Measurements from ENCODE around the gene FAM20C. TPM values are rescaled to one million over a fixed set of nuclear protein-coding genes. Genes with fewer than 3 reads are reported as not detected.

Gene FAM20C
- total RNA-seq, 4 donors from 2014 or later, result 41.9 to 87.5 (median 73.6) TPM

DNA sequence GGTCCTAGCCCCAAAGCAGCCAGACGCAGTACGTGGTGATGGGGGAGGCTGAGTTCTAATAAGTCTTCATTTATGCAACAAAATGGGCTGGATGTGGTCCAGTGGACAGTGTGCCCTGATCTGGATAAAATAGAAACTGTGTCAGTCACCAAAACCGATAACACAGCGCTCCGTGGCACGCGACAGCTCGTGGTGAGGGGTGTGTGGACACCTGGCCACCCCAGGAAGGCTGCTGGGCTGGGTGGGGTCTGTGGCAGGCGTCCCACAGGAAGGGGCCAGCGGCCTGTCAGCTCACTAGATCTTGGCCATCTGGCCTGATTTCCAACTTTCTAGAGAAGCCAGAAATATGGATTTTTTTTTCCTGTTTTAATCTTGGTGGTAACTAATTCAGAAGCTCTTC, 17.0 kb downstream of the FAM20C start:
- no peaks in the 10 kb centered on the region for H3K27me3 ChIP-seq
- H3K27ac ChIP-seq, result no peak overlapping the region
- H3K4me3 ChIP-seq, result no peak overlapping the region
- ATAC-seq, result no peak
- 59 to 82% methylated on average over 2 to 8 of the region's 10 CpGs for WGBS, 2 donors (ENCODE audit: low coverage in 1 of 2)
- TF ChIP-seq EP300 (IDR thresholded peaks at IDR 0.05) (no peak), POLR2A (IDR thresholded peaks at IDR 0.05) (no peak), POLR2AphosphoS5 (IDR thresholded peaks at IDR 0.05) (no peak)
- TF ChIP-seq, protein P1, sequence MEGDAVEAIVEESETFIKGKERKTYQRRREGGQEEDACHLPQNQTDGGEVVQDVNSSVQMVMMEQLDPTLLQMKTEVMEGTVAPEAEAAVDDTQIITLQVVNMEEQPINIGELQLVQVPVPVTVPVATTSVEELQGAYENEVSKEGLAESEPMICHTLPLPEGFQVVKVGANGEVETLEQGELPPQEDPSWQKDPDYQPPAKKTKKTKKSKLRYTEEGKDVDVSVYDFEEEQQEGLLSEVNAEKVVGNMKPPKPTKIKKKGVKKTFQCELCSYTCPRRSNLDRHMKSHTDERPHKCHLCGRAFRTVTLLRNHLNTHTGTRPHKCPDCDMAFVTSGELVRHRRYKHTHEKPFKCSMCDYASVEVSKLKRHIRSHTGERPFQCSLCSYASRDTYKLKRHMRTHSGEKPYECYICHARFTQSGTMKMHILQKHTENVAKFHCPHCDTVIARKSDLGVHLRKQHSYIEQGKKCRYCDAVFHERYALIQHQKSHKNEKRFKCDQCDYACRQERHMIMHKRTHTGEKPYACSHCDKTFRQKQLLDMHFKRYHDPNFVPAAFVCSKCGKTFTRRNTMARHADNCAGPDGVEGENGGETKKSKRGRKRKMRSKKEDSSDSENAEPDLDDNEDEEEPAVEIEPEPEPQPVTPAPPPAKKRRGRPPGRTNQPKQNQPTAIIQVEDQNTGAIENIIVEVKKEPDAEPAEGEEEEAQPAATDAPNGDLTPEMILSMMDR (IDR thresholded peaks at IDR 0.05), result no peak
- H3K9me3 ChIP-seq, result no peaks in the 10 kb centered on the region
- H3K4me1 ChIP-seq, result peaks cover 0 to 52% (median 2%) of the 10 kb centered on the region in 3 donors
- H3K36me3 ChIP-seq, result peaks cover 0 to 86% of the 10 kb centered on the region in 2 donors

DNA sequence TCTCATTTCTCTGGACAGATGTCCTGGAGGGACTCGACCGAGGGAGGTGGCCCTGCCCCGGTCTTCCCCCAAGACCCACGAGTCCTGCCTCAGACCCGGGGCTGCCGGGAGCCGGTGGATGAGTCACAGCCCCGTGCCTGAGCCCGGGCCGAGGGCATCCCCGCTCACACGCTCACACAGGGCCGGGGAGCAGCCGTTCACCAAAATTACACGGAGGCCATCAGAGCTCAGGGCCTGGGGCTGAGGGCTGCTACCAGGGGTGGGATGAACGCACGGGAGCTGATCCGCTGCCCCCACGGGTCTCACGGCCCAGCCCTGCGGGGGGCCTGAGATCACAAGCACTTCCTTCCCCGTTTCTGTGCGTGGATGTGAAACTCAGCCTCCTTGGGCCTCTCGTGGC, 17.5 kb downstream of the FAM20C start:
- Histone ChIP-seq H3K27ac (peak overlapping the region in 1 of 4 donors; percentile 15), H3K4me1 (peaks cover 0 to 57% (median 7%) of the 10 kb centered on the region in 3 donors), H3K4me3 (no peak overlapping the region), H3K9me3 (no peaks in the 10 kb centered on the region), H3K27me3 (no peaks in the 10 kb centered on the region), H3K36me3 (peaks cover 0 to 81% of the 10 kb centered on the region in 2 donors)
- ATAC-seq, result no peak
- TF ChIP-seq, protein P1 (IDR thresholded peaks at IDR 0.05), result no peak
- TF ChIP-seq POLR2AphosphoS5 (IDR thresholded peaks at IDR 0.05) (no peak), POLR2A (IDR thresholded peaks at IDR 0.05) (no peak), EP300 (IDR thresholded peaks at IDR 0.05) (no peak)
- WGBS, 2 donors (ENCODE audit: low coverage in 1 of 2), result no CpG with 5 or more reads among the region's 24 CpGs

DNA sequence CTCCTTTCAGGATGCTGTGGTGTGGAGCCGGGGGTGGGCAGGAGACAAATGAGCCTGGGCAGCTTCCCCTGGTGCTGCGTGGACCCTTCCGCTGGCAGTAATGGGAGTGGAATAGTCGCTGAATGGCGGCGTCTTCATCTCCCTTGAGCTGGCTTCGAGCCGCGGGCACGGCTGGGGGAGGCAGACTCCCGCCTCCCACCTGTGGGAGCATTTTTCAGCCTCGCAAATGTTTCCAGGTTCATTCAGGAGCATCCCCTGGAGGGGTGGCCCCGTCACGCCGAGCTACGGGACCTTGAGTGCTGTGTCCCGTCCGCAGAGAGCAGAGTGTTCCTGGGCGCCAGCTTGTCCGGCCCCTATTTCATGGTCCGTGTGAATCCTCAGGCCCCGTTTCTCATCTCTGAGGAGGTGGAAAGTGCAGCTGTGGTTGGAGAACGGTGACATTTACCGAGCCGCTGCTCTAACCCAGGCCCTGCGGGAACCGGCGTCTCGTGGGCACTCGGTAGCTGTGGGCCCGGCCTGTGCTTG, 18.1 kb downstream of the FAM20C start:
- Histone ChIP-seq H3K4me1 (peaks cover 0 to 61% (median 8%) of the 10 kb centered on the region in 3 donors), H3K27ac (peak overlapping the region in 1 of 4 donors; percentile 15), H3K36me3 (peaks cover 0 to 76% of the 10 kb centered on the region in 2 donors), H3K4me3 (no peak overlapping the region), H3K27me3 (no peaks in the 10 kb centered on the region), H3K9me3 (no peaks in the 10 kb centered on the region)
- TF ChIP-seq, protein P1 (IDR thresholded peaks at IDR 0.05), result no peak
- TF ChIP-seq POLR2AphosphoS5 (IDR thresholded peaks at IDR 0.05) (no peak), EP300 (IDR thresholded peaks at IDR 0.05) (no peak), POLR2A (IDR thresholded peaks at IDR 0.05) (no peak)
- WGBS, 2 donors (ENCODE audit: low coverage in 1 of 2), result 80% methylated on average over 11 of the region's 31 CpGs; no CpG with 5 or more reads in 1 of the 2 donors
- ATAC-seq, result no peak

DNA sequence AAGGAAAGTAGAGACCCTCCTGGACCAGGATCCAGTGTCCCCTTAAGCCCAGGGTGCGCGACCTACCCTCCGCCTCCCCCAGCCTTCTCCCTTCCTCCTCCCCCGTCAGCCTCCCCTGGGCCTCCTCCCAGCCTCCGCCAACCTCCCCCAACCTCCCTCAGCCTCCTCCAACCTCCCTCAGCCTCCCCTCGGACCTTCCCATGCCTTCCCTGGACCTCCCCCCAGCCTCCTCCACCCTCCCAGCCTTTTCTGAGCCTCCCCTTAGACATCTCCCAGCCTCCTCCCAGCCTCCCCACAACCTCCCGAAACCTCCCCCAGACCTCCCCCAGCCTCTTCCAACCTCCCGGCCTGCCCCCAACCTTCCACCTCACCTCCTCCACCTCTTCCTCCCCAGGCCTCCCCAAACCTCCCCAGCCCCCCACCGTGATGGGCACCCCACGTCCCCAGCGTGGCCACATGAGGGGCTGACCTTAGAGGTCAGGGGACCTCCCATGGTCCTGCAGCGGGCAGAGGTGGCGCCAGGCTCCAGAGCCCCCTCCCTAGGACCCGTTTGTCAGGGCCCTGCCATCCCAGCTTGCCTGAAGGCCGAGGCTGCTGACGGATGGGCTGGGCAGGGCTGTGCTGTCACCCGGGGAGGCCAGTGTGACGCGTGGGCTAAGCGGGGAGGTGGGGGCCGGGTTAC, 18.8 kb downstream of the FAM20C start:
- Histone ChIP-seq H3K9me3 (no peaks in the 10 kb centered on the region), H3K36me3 (peaks cover 0 to 69% of the 10 kb centered on the region in 2 donors), H3K4me1 (peaks cover 0 to 65% (median 8%) of the 10 kb centered on the region in 3 donors), H3K4me3 (no peak overlapping the region), H3K27ac (no peak overlapping the region), H3K27me3 (no peaks in the 10 kb centered on the region)
- TF ChIP-seq POLR2AphosphoS5 (IDR thresholded peaks at IDR 0.05) (no peak), EP300 (IDR thresholded peaks at IDR 0.05) (no peak), POLR2A (IDR thresholded peaks at IDR 0.05) (no peak)
- TF ChIP-seq, protein P1 (IDR thresholded peaks at IDR 0.05), result no peak
- no peak for ATAC-seq
- 100% methylated on average over 1 of the region's 21 CpGs; no CpG with 5 or more reads in 1 of the 2 donors for WGBS, 2 donors (ENCODE audit: low coverage in 1 of 2)

DNA sequence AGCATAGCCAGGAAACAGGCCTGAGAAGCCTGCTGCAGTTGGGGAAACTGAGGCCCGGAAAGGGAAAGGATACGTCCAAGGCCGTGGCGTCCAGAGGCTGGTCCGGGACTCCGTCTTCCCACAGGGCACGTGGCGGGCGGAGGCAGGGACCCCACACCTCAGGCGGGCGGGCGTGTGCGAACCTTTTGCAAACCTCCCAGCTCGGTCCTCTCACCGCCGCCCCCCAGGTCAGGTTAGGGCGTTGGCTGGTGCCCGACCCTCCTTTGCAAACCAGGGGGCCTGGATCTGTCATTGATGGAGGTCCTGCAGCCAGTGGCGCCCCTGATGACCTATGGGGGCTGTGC, 19.3 kb downstream of the FAM20C start:
- Histone ChIP-seq H3K4me3 (no peak overlapping the region), H3K27me3 (no peaks in the 10 kb centered on the region), H3K9me3 (no peaks in the 10 kb centered on the region), H3K36me3 (peaks cover 0 to 64% of the 10 kb centered on the region in 2 donors), H3K27ac (no peak overlapping the region), H3K4me1 (peaks cover 0 to 68% (median 9%) of the 10 kb centered on the region in 3 donors)
- TF ChIP-seq, protein P1 (IDR thresholded peaks at IDR 0.05), result no peak
- no peak for TF ChIP-seq EP300 (IDR thresholded peaks at IDR 0.05)
- TF ChIP-seq POLR2A (IDR thresholded peaks at IDR 0.05), result no peak
- TF ChIP-seq POLR2AphosphoS5 (IDR thresholded peaks at IDR 0.05), result no peak
- WGBS, 2 donors (ENCODE audit: low coverage in 1 of 2), result no CpG with 5 or more reads among the region's 19 CpGs
- no peak for ATAC-seq

Data from gastroesophageal sphincter (tissue), 4 donors.